Fibroblast of the aortic adventitia (primary cell): ENCODE measurements around the gene UGT1A8. TPM values are rescaled to one million over a fixed set of nuclear protein-coding genes. Genes with fewer than 3 reads are reported as not detected.

Experiments used
- DNase-seq: peaks from one replicate; pipeline ENCODE4 v3.0.0-alpha.2; 2010; ENCODE audit warnings: low read depth
- H3K4me3 ChIP-seq: 2 replicates; pipeline ENCODE4 v1.5.1; 2011; ENCODE audit warnings: low read depth, mild to moderate bottlenecking, control low read depth, low read length, moderate library complexity
- total RNA-seq: library from RNA; depleted of rRNA; stranded (reverse); fragments of >200 nt; gene quantifications from 2 replicates; pipeline ENCODE4 v1.2.3, GENCODE V29; 2012; ENCODE audit warnings: low replicate concordance
- TF ChIP-seq, protein P1 (sequence below): IDR thresholded peaks from 2 replicates; pipeline ENCODE4 v1.5.1; 2011; ENCODE audit warnings: mild to moderate bottlenecking, low read length, control low read depth, inconsistent platforms; ENCODE audit not compliant: insufficient read depth

The UGT1A8 gene
- total RNA-seq, 1 donor = 0.09 TPM

DNA sequence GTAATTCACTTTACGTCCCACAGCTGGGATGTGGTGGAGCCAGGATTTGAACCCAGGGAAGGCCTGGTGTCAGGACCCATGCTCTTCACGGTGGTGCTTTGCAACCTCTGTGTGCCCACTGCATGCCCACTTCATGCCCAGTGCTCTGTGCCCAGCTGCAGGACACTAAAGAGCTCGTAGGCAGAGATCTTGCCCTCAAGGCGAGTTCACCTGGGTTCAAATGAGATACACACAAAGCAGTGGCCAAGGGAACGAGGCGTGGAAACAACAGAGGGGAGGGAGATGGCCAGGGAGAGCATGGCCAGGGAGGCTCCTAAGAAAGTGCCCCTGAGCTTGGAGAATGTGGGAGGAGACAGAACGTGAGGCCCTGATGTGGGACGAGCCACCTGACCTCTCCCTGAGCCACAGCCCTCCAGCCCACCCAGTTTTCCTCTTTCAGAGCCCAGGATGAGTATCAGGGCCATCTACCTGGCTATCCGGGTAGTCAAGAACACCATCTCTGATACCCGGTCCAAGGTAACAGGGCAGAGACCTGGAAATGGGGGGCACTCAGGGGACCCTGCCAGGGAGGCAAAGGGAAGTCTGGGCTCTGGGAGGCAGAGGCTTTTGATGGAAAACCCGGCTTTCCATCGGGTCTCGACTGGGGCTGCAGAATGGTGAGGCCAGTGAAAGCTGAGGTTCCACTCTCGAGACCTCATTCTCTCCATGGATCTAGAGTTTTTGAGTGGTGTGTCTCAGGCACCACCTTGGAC lies 181.1 kb downstream of the UGT1A8 start:
- no peak for DNase-seq
- H3K4me3 ChIP-seq = no peak overlapping the region
- TF ChIP-seq, protein P1, sequence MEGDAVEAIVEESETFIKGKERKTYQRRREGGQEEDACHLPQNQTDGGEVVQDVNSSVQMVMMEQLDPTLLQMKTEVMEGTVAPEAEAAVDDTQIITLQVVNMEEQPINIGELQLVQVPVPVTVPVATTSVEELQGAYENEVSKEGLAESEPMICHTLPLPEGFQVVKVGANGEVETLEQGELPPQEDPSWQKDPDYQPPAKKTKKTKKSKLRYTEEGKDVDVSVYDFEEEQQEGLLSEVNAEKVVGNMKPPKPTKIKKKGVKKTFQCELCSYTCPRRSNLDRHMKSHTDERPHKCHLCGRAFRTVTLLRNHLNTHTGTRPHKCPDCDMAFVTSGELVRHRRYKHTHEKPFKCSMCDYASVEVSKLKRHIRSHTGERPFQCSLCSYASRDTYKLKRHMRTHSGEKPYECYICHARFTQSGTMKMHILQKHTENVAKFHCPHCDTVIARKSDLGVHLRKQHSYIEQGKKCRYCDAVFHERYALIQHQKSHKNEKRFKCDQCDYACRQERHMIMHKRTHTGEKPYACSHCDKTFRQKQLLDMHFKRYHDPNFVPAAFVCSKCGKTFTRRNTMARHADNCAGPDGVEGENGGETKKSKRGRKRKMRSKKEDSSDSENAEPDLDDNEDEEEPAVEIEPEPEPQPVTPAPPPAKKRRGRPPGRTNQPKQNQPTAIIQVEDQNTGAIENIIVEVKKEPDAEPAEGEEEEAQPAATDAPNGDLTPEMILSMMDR = no peak

DNA sequence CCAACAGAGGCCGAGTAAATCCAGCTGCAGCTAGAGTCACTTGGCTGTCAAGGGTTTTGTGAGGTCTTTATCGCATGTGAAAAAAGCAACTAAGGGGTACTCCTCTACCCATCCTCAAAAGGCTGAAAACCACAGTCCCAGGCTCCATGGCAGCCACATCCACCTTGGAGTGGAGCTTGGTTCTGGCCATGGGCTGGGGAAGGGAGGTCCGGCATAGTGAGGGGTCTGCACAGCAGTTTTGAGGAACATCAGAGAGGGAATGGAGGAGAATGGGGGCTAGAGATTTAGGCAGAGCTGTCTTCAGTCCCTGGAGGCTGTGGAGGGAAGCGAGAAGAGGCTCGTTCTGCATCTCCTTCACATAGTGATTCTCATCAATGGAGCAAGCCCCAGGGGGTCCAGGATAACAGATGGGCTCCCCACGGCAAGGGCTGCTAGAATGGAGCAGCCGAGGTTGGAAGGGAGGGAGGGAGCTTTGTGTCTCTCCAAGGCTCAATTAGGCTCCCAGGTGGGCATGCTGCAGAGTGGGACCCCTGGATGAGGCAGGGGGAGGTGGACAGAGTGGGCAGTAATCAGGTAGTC lies 181.7 kb downstream of the UGT1A8 start:
- DNase-seq = no peak
- TF ChIP-seq, protein P1 = no peak
- no peak overlapping the region for H3K4me3 ChIP-seq

DNA sequence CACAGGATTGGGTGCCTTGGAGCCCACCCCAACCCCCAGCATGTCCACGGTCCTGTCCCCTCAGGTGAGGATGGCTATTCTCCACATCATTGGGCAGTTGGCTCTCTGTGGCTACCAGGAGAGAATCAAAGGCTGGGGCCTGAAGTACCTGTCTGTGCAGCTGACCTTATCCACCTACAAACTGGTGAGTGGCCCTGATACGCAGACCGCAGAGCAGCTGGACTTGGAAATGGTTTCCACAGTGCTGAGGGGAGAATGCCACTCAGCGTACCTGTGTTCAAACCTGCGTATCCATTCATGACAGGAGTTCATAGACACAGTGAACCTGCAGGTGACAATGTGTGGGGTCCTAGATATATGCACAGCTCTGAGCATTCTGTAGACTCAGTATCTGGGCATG lies 182.3 kb downstream of the UGT1A8 start:
- H3K4me3 ChIP-seq = no peak overlapping the region
- TF ChIP-seq, protein P1 = no peak
- no peak for DNase-seq

DNA sequence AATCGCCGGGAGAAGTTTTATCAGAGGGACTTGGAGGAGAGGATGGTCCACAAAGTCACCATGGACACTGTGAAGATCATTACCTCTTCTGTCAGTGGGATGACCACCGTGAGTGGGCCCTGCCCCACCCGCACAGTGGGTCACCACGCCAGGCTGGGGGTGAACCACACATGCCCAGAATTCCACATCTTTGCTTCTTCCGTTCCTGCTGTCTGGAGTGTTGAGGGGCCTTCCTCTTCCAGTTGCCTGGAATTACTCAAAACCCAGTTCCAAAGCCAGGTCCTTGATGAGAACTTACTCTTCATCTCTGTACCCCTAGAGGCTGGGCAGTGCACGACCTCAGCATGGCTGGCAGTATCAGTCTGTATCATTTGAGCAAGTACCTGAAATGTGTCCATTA lies 182.8 kb downstream of the UGT1A8 start:
- no peak overlapping the region for H3K4me3 ChIP-seq
- no peak for DNase-seq
- TF ChIP-seq, protein P1 = no peak

DNA sequence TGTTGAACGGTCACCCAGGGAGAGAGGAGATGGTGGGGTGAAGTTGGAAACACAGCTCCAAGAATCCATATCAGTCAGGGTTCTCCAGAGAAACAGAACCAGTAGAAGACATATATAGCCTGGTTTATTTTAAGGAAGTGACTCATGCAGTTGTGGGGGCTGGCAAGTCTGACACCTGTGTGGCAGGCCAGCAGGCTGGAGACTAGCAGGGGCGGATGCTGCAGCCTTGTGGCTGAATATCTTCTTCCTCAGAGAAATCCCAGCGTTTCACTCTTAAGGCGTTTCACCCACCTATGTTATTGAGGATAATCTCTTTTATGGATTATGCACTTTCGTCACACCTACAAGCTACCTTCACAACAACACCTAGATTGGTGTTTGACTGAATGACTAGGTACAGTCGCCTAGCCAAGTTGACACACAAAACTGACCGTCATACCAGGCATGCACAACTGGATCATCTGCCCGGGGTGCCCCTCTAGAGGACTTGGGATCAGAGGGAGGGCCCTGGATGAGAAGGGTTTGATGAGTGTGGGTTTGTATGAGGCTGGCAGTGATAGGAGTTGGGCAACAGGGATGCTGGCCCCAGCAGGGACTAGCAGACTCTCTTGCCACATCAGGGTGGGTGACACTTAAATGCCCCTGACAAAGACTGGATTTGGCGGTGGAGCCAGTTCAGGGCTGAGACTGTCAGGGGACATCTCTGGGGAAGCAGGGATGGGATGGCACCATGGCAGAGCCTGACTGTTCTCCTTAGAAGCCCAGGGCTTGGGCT lies 184.1 kb downstream of the UGT1A8 start:
- peak; percentile 12 for DNase-seq
- no peak overlapping the region for H3K4me3 ChIP-seq
- TF ChIP-seq, protein P1 = no peak

DNA sequence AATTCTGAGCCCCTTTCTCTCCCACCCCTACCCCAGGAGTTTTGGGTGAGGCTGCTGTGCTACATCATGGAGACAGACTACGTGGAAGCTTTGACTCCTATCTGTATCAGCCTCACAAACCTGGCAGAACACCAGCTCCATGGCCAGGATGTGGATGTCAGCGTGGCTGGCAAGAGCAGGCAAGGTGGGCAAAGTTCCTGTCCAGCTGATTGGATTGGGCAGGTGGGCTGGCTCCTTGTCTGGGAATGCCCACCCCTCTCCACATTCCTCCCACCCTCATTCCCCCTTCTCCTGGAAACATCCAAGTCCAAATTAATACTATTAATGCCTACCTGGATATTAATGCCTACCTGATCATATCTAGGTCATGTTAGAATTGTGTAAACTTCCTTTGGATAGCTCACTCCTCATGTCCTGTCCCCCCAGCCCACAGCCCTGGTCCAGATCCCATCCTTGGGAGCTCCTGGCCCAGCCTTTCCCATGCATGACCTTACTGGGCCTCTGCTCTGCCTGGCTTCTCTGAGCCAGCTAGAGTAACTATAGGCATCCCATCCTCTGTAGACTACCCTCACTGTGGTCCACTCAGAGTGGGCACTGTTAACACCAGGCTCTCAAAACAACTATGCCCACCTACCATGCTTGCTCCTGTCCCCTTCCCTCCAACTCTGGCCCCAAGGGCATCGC lies 184.8 kb downstream of the UGT1A8 start:
- TF ChIP-seq, protein P1 = no peak
- H3K4me3 ChIP-seq = no peak overlapping the region
- DNase-seq = no peak
